IMR-90 (cell line): ENCODE data around the gene CMIP. TPM values are rescaled to one million over a fixed set of nuclear protein-coding genes. Genes with fewer than 3 reads are reported as not detected.

Source experiments
- ATAC-seq: fragments of 200-7000 bp; cut with Tn5 transposase; 2 replicates; pipeline ENCODE4 v1.9.1; 2020; ENCODE audit warnings: low read depth, mild to moderate bottlenecking, moderate library complexity
- BruUV-seq: library from RNA; stranded (reverse); fragments of 400-500 nt; replicated peaks from 2 replicates; lab custom pipeline; 2021; lab: Mats Ljungman, UMichigan
- CTCF ChIA-PET: fragments of 300-600 bp; formaldehyde crosslinking; extraction: SDS; loops from one replicate; lab custom pipeline; 2021; ENCODE audit warnings: antibody characterized with exemption; lab: Yijun Ruan, JAX
- POLR2A ChIA-PET: fragments of 300-600 bp; sonication (Branson Sonifier 250); formaldehyde crosslinking; loops from one replicate; lab custom pipeline; 2022; ENCODE audit warnings: antibody characterized with exemption; ENCODE audit not compliant: unreplicated experiment; lab: Charles Lee
- DNase-seq: peaks from one replicate; pipeline ENCODE4 v3.0.0; 2013
- H2AFZ ChIP-seq: replicated peaks from 2 replicates; pipeline ENCODE3; 2013; ENCODE audit warnings: low read length, mild to moderate bottlenecking; ENCODE audit not compliant: poor library complexity
- H2AK5ac ChIP-seq: 2 replicates; pipeline ENCODE4 v1.6.1; 2013; ENCODE audit warnings: low read depth, low read length, inconsistent platforms
- H2AK9ac ChIP-seq: replicated peaks from 2 replicates; pipeline ENCODE3; 2013; ENCODE audit warnings: mild to moderate bottlenecking, low read depth, low read length, moderate library complexity; ENCODE audit not compliant: poor library complexity
- H2BK120ac ChIP-seq: 2 replicates; pipeline ENCODE4 v1.6.1; 2013; ENCODE audit warnings: low read depth, low read length, inconsistent platforms
- H2BK15ac ChIP-seq: 3 replicates; pipeline ENCODE4 v1.6.1; 2013; ENCODE audit warnings: low read depth, low read length, inconsistent platforms
- H2BK20ac ChIP-seq: 2 replicates; pipeline ENCODE4 v1.6.1; 2013; ENCODE audit warnings: low read depth, mild to moderate bottlenecking, inconsistent platforms, low read length, moderate library complexity
- H2BK5ac ChIP-seq: 2 replicates; pipeline ENCODE4 v1.6.1; 2013; ENCODE audit warnings: mild to moderate bottlenecking, low read depth, low read length, inconsistent platforms; ENCODE audit not compliant: poor library complexity, severe bottlenecking
- H3K14ac ChIP-seq: replicated peaks from 2 replicates; pipeline ENCODE4 v1.6.1; 2013; ENCODE audit warnings: low read depth, low read length, inconsistent platforms
- H3K18ac ChIP-seq: 2 replicates; pipeline ENCODE4 v1.6.1; 2013; ENCODE audit warnings: low read depth, low read length, control low read depth
- H3K23ac ChIP-seq: 2 replicates; pipeline ENCODE4 v1.6.1; 2013; ENCODE audit warnings: low read depth, low read length, inconsistent platforms
- H3K27ac ChIP-seq: 2 replicates; pipeline ENCODE4 v1.5.1; 2013; ENCODE audit warnings: mild to moderate bottlenecking, control low read depth, low read length; ENCODE audit not compliant: insufficient read depth
- H3K27me3 ChIP-seq: 2 replicates; pipeline ENCODE4 v1.6.1; 2013; ENCODE audit warnings: low read length; ENCODE audit not compliant: control insufficient read depth, insufficient read depth
- H3K36me3 ChIP-seq: 2 replicates; pipeline ENCODE4 v1.6.1; 2013; ENCODE audit warnings: low read length, mixed read lengths; ENCODE audit not compliant: control insufficient read depth, insufficient read depth
- H3K4ac ChIP-seq: 2 replicates; pipeline ENCODE4 v1.6.1; 2013; ENCODE audit warnings: low read depth, low read length, inconsistent platforms
- H3K4me1 ChIP-seq: 2 replicates; pipeline ENCODE4 v1.6.1; 2013; ENCODE audit warnings: low read length, mixed read lengths; ENCODE audit not compliant: control insufficient read depth, insufficient read depth
- H3K4me2 ChIP-seq: 2 replicates; pipeline ENCODE4 v1.6.1; 2013; ENCODE audit warnings: low read depth, mild to moderate bottlenecking, control low read depth, low read length, moderate library complexity
- H3K4me3 ChIP-seq: 2 replicates; pipeline ENCODE4 v1.5.1; 2013; ENCODE audit warnings: low read depth, mild to moderate bottlenecking, control low read depth, low read length, moderate library complexity; ENCODE audit not compliant: insufficient read depth
- H3K56ac ChIP-seq: 2 replicates; pipeline ENCODE4 v1.6.1; 2013; ENCODE audit warnings: low read length, inconsistent platforms; ENCODE audit not compliant: insufficient read depth; ENCODE audit errors: extremely low read depth
- H3K79me1 ChIP-seq, 2 experiments: 2 replicates each; pipeline ENCODE4 v1.6.1; 2013; ENCODE audit warnings: low read length in 2 of 2, inconsistent platforms in 1 of 2, low read depth in 1 of 2
- H3K9ac ChIP-seq: 2 replicates; pipeline ENCODE4 v1.6.1; 2013; ENCODE audit warnings: low read depth, low read length, control low read depth
- H3K9me1 ChIP-seq: 2 replicates; pipeline ENCODE4 v1.6.1; 2013; ENCODE audit warnings: low read length, inconsistent platforms; ENCODE audit not compliant: insufficient read depth
- H3K9me3 ChIP-seq: 2 replicates; pipeline ENCODE4 v1.6.1; 2013; ENCODE audit warnings: low read length; ENCODE audit not compliant: control insufficient read depth, insufficient read depth
- H4K20me1 ChIP-seq: 2 replicates; pipeline ENCODE4 v1.6.1; 2013; ENCODE audit warnings: low read length, inconsistent platforms; ENCODE audit not compliant: insufficient read depth
- H4K5ac ChIP-seq: 2 replicates; pipeline ENCODE4 v1.6.1; 2013; ENCODE audit warnings: mild to moderate bottlenecking, low read depth, low read length, control low read depth
- H4K8ac ChIP-seq, 2 experiments: 2 replicates each; pipeline ENCODE4 v1.6.1; 2013; ENCODE audit warnings: low read depth in 2 of 2, low read length in 2 of 2, control low read depth in 1 of 2, inconsistent platforms in 1 of 2
- H4K91ac ChIP-seq: 2 replicates; pipeline ENCODE4 v1.6.1; 2013; ENCODE audit warnings: low read depth, low read length, inconsistent platforms; ENCODE audit not compliant: insufficient read depth
- BHLHE40 ChIP-seq: fragments of 150-350 bp; IDR thresholded peaks from 2 replicates; pipeline ENCODE4 v1.6.1; 2016; ENCODE audit warnings: mild to moderate bottlenecking, low read depth, low read length
- CHD1 ChIP-seq: IDR thresholded peaks from 2 replicates; pipeline ENCODE4 v1.6.1; 2012; ENCODE audit warnings: low read depth, low read length, improper control_type of control experiment
- FOS ChIP-seq: fragments of 150-350 bp; IDR thresholded peaks from 2 replicates; pipeline ENCODE4 v1.6.1; 2016; ENCODE audit warnings: low read depth, low read length
- MAFK ChIP-seq: IDR thresholded peaks from 2 replicates; pipeline ENCODE4 v1.6.1; 2012; ENCODE audit warnings: low read depth, low read length, improper control_type of control experiment
- MAZ ChIP-seq: IDR thresholded peaks from 2 replicates; pipeline ENCODE4 v1.6.1; 2012; ENCODE audit warnings: low read depth, mild to moderate bottlenecking, low read length, improper control_type of control experiment, moderate library complexity, borderline replicate concordance
- MXI1 ChIP-seq: IDR thresholded peaks from 2 replicates; pipeline ENCODE4 v1.6.1; 2012; ENCODE audit warnings: low read depth, mild to moderate bottlenecking, low read length, moderate library complexity, borderline replicate concordance
- NFE2L2 ChIP-seq: fragments of 150-350 bp; IDR thresholded peaks from 2 replicates; pipeline ENCODE4 v1.6.1; 2016; ENCODE audit warnings: low read depth, mild to moderate bottlenecking, low read length
- POLR2A ChIP-seq: IDR thresholded peaks from 2 replicates; pipeline ENCODE4 v1.6.1; 2012; ENCODE audit warnings: mild to moderate bottlenecking, low read depth, low read length
- RAD21 ChIP-seq: IDR thresholded peaks from 2 replicates; pipeline ENCODE4 v1.6.1; 2012; ENCODE audit warnings: low read length, improper control_type of control experiment
- RCOR1 ChIP-seq: IDR thresholded peaks from 2 replicates; pipeline ENCODE4 v1.6.1; 2012; ENCODE audit warnings: mild to moderate bottlenecking, low read length, improper control_type of control experiment; ENCODE audit not compliant: insufficient replicate concordance
- RFX5 ChIP-seq: IDR thresholded peaks from 2 replicates; pipeline ENCODE4 v1.8.0; 2012; ENCODE audit warnings: low read depth, mild to moderate bottlenecking, low read length, moderate library complexity
- SMC3 ChIP-seq: fragments of 150-350 bp; IDR thresholded peaks from 2 replicates; pipeline ENCODE4 v1.6.1; 2016; ENCODE audit warnings: low read depth, mild to moderate bottlenecking, antibody characterized with exemption, low read length, moderate library complexity
- WGBS, 2 experiments: methylation state at CpG; one replicate each; pipeline versions ENCODE4 v1.1.5 to v1.1.7; 2013; ENCODE audit warnings: missing lambda C conversion rate in 2 of 2; ENCODE audit not compliant: insufficient read length in 1 of 2; ENCODE audit errors: extremely low coverage in 2 of 2; 5-methylcytosine and 5-hydroxymethylcytosine counted together
- dilution Hi-C: fragments of 300-500 bp; cut with HindIII; formaldehyde crosslinking; loops from one replicate; pipeline ENCODE4 v1.14.3; 2018; ENCODE audit warnings: low sequenced_read_pairs; ENCODE audit not compliant: unreplicated experiment
- in situ Hi-C: fragments of 300-500 bp; cut with MboI; formaldehyde crosslinking; loops from 3 replicates; pipeline ENCODE4 v1.14.3; 2019; ENCODE audit warnings: low sequenced_read_pairs, inconsistent platforms, mixed read lengths
- intact Hi-C: fragments of 100-400 bp; cut with micrococcal nuclease; formaldehyde crosslinking; loops from 2 replicates; pipeline ENCODE4 v1.10.0; 2022
- polyA plus RNA-seq, 3 experiments: library from polyadenylated mRNA; depleted of rRNA; stranded (reverse); fragments of >200 nt; gene quantifications; 2 replicates each; pipeline ENCODE4 v1.2.3, GENCODE V29; 2012; ENCODE audit warnings: low replicate concordance in 1 of 3
- total RNA-seq: library from RNA; depleted of rRNA; stranded (reverse); fragments of >200 nt; gene quantifications from 2 replicates; pipeline ENCODE4 v1.2.3, GENCODE V29; 2012
- TF ChIP-seq, protein P1 (sequence below): fragments of 150-350 bp; IDR thresholded peaks from 2 replicates; pipeline ENCODE4 v1.6.1; 2016; ENCODE audit warnings: low read depth, mild to moderate bottlenecking, low read length, moderate library complexity, borderline replicate concordance
- TF ChIP-seq, protein P2 (sequence below): conservative IDR thresholded peaks from 2 replicates; pipeline ENCODE4 v1.5.1; 2012; ENCODE audit warnings: mild to moderate bottlenecking, low read depth, low read length, improper control_type of control experiment
- TF ChIP-seq, protein P3 (sequence below): fragments of 150-350 bp; IDR thresholded peaks from 2 replicates; pipeline ENCODE4 v1.6.1; 2017; ENCODE audit warnings: mild to moderate bottlenecking, antibody characterized with exemption, low read length, low read depth

CMIP gene
- total and polyA plus RNA-seq, 2 of the 4 experiments (the other 2 are of a cell fraction), result 3.2 to 11.6 TPM

DNA sequence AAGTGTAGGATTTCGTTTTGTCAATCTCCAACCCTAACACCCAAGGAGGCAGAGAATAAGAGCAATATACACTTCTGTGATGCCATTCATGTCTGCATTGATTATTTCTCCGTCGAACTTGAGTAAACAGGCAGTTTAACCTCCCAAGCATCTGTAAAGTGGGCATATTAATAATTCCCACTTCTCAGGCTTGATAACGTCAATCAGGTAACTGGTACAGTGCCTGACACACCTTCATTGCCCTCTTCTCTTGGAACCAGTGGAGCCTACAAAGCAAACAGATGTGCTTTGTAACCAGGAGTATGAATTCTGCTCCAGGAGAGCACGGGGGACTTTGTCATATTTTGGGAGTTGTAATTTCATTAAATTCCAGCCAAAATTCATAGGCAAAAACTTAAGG lies 302.0 kb downstream of the CMIP start:
- WGBS, 2 experiments, result no CpG with 5 or more reads among the region's 5 CpGs
- no peaks in the 10 kb centered on the region for H3K36me3 ChIP-seq
- in situ Hi-C loops, result loop anchor here (25.0 kb wide), 2 partner anchors 709 to 1559 kb away; partner anchors contain the start of gene ATMIN
- H3K4ac ChIP-seq, result no peak overlapping the region
- H3K9me1 ChIP-seq, result no peaks in the 10 kb centered on the region
- TF ChIP-seq SMC3 (no peak), MXI1 (no peak), NFE2L2 (no peak), CHD1 (no peak), MAZ (no peak), MAFK (no peak), RAD21 (no peak), RFX5 (no peak), BHLHE40 (no peak), FOS (no peak), RCOR1 (no peak), POLR2A (no peak)
- TF ChIP-seq, protein P1, sequence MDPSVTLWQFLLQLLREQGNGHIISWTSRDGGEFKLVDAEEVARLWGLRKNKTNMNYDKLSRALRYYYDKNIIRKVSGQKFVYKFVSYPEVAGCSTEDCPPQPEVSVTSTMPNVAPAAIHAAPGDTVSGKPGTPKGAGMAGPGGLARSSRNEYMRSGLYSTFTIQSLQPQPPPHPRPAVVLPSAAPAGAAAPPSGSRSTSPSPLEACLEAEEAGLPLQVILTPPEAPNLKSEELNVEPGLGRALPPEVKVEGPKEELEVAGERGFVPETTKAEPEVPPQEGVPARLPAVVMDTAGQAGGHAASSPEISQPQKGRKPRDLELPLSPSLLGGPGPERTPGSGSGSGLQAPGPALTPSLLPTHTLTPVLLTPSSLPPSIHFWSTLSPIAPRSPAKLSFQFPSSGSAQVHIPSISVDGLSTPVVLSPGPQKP, result no peak
- TF ChIP-seq, protein P2, sequence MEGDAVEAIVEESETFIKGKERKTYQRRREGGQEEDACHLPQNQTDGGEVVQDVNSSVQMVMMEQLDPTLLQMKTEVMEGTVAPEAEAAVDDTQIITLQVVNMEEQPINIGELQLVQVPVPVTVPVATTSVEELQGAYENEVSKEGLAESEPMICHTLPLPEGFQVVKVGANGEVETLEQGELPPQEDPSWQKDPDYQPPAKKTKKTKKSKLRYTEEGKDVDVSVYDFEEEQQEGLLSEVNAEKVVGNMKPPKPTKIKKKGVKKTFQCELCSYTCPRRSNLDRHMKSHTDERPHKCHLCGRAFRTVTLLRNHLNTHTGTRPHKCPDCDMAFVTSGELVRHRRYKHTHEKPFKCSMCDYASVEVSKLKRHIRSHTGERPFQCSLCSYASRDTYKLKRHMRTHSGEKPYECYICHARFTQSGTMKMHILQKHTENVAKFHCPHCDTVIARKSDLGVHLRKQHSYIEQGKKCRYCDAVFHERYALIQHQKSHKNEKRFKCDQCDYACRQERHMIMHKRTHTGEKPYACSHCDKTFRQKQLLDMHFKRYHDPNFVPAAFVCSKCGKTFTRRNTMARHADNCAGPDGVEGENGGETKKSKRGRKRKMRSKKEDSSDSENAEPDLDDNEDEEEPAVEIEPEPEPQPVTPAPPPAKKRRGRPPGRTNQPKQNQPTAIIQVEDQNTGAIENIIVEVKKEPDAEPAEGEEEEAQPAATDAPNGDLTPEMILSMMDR, result no peak
- TF ChIP-seq, protein P3, sequence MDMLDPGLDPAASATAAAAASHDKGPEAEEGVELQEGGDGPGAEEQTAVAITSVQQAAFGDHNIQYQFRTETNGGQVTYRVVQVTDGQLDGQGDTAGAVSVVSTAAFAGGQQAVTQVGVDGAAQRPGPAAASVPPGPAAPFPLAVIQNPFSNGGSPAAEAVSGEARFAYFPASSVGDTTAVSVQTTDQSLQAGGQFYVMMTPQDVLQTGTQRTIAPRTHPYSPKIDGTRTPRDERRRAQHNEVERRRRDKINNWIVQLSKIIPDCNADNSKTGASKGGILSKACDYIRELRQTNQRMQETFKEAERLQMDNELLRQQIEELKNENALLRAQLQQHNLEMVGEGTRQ, result no peak
- dilution Hi-C loops, result no loop called here
- no peak overlapping the region for H2BK20ac ChIP-seq
- peak overlapping the region; percentile 98 to 100 for H4K8ac ChIP-seq
- H3K4me1 ChIP-seq, result peaks cover 2% of the 10 kb centered on the region; the same call in 1 of the 2 replicates
- H2BK120ac ChIP-seq, result no peak overlapping the region
- H2AK9ac ChIP-seq, result no peak overlapping the region
- CTCF ChIA-PET, result no interaction called here
- no peak overlapping the region for H3K9ac ChIP-seq
- no peak overlapping the region for H3K23ac ChIP-seq
- ATAC-seq (peak; percentile 18; the same call in 1 of the 2 replicates), DNase-seq (no peak)
- BruUV-seq, result no TSS peak
- H3K9me3 ChIP-seq, result no peaks in the 10 kb centered on the region
- H3K27ac ChIP-seq, result no peak overlapping the region
- H3K4me2 ChIP-seq, result peak overlapping the region; percentile 66
- intact Hi-C loops, result no loop called here
- no peak overlapping the region for H2AK5ac ChIP-seq
- H3K14ac ChIP-seq, result no peak overlapping the region
- H4K91ac ChIP-seq, result no peak overlapping the region
- peak overlapping the region; percentile 30 for H3K4me3 ChIP-seq
- POLR2A ChIA-PET, result no interaction called here
- H3K27me3 ChIP-seq, result peaks cover 11% of the 10 kb centered on the region
- H3K79me1 ChIP-seq, result no peaks in the 10 kb centered on the region
- H3K56ac ChIP-seq, result no peak overlapping the region
- no peak overlapping the region for H2BK15ac ChIP-seq
- no peaks in the 10 kb centered on the region for H4K20me1 ChIP-seq
- peak overlapping the region; percentile 96 for H2AFZ ChIP-seq
- H2BK5ac ChIP-seq, result no peak overlapping the region
- 0 out of 2 replicates have a peak overlapping the region, but pooled peaks have one; percentile 0 for H4K5ac ChIP-seq
- no peak overlapping the region for H3K18ac ChIP-seq
